Activated T-helper 1 cell treated with anti-CD3 and anti-CD28 coated beads, Interleukin-12 subunit alpha, Interleukin-12 subunit beta, Interleukin-2, Interleukin-4 antibody, amounts not matched to agents 30 ng/mL and 10 ng/mL and 1 ng/mL, durations not matched to agents 14 hours and 24 hours and 36 hours (primary cell): ENCODE measurements around the gene STPG4. TPM values are rescaled to one million over a fixed set of nuclear protein-coding genes. Genes with fewer than 3 reads are reported as not detected.

Source experiments
- DNase-seq: peaks from one replicate; pipeline ENCODE4 v3.0.0; 2021; ENCODE audit warnings: low spot score
- H3K27ac Mint-ChIP-seq: one replicate; pipeline ENCODE4 v1.8.0; 2021; ENCODE audit warnings: mild to moderate bottlenecking, mixed read lengths
- H3K27me3 Mint-ChIP-seq: one replicate; pipeline ENCODE4 v1.8.0; 2022; ENCODE audit warnings: mild to moderate bottlenecking, moderate library complexity, mixed read lengths; ENCODE audit not compliant: insufficient read depth
- H3K36me3 Mint-ChIP-seq: one replicate; pipeline ENCODE4 v1.8.0; 2021; ENCODE audit warnings: low read depth, mixed read lengths
- H3K4me1 Mint-ChIP-seq: one replicate; pipeline ENCODE4 v1.8.0; 2021; ENCODE audit warnings: low read depth, mixed read lengths
- H3K4me3 Mint-ChIP-seq: one replicate; pipeline ENCODE4 v1.8.0; 2021; ENCODE audit warnings: mild to moderate bottlenecking, moderate library complexity, mixed read lengths
- H3K9me3 Mint-ChIP-seq: one replicate; pipeline ENCODE4 v1.8.0; 2021; ENCODE audit warnings: mixed read lengths
- intact Hi-C: fragments of 100-400 bp; cut with micrococcal nuclease; formaldehyde crosslinking; loops from one replicate; pipeline ENCODE4 v1.15.1; 2024
- total RNA-seq: library from RNA; stranded (reverse); gene quantifications from 2 replicates; pipeline ENCODE4 v1.2.3, GENCODE V29; 2022

Gene STPG4
- 0.34 TPM in 1 of 2 replicates, not detected in the other for total RNA-seq

- no peaks in the 10 kb centered on the region for H3K27me3 Mint-ChIP-seq
- H3K36me3 Mint-ChIP-seq = peaks cover 29% of the 10 kb centered on the region
- H3K4me1 Mint-ChIP-seq = peaks cover 14% of the 10 kb centered on the region
- no peak for DNase-seq
- no peak within 1 kb of the TSS for H3K4me3 Mint-ChIP-seq
- peak within 1 kb of the TSS; percentile 13 for H3K27ac Mint-ChIP-seq
- H3K9me3 Mint-ChIP-seq = no peaks in the 10 kb centered on the region
- intact Hi-C loops = no loop called here
These were observed at the start of gene STPG4 for GRCh38 chr2:47155091-47155876. TSS of gene STPG4 (minus strand) at chr2:47155308. CDS start at chr2:47155251, 57 bp downstream.

- Mint-ChIP-seq H3K36me3 (no peaks in the 10 kb centered on the region), H3K27ac (no peak overlapping the region), H3K4me3 (no peak overlapping the region), H3K4me1 (no peaks in the 10 kb centered on the region), H3K9me3 (peaks cover 12% of the 10 kb centered on the region), H3K27me3 (peaks cover 19% of the 10 kb centered on the region)
- intact Hi-C loops = no loop called here
- DNase-seq = no peak
These were observed 49.6 kb upstream of the STPG4 start for GRCh38 chr2:47204691-47205090.

- Mint-ChIP-seq H3K4me3 (no peak overlapping the region), H3K27me3 (peaks cover 15% of the 10 kb centered on the region), H3K9me3 (peaks cover 12% of the 10 kb centered on the region), H3K27ac (no peak overlapping the region), H3K36me3 (no peaks in the 10 kb centered on the region), H3K4me1 (no peaks in the 10 kb centered on the region)
- intact Hi-C loops = no loop called here
- DNase-seq = no peak
These were observed 48.9 kb upstream of the STPG4 start for GRCh38 chr2:47203995-47204394.

- Mint-ChIP-seq H3K27me3 (peaks cover 19% of the 10 kb centered on the region), H3K4me3 (no peak overlapping the region), H3K9me3 (peaks cover 12% of the 10 kb centered on the region), H3K4me1 (no peaks in the 10 kb centered on the region), H3K36me3 (no peaks in the 10 kb centered on the region), H3K27ac (no peak overlapping the region)
- intact Hi-C loops = no loop called here
- DNase-seq = no peak
These were observed 46.1 kb upstream of the STPG4 start for GRCh38 chr2:47201224-47201623.

GRCh38 chr2:47198985-47199451 lies 43.9 kb upstream of the STPG4 start:
- peaks cover 2% of the 10 kb centered on the region for H3K9me3 Mint-ChIP-seq
- H3K36me3 Mint-ChIP-seq = no peaks in the 10 kb centered on the region
- no peak overlapping the region for H3K4me3 Mint-ChIP-seq
- peaks cover 23% of the 10 kb centered on the region for H3K27me3 Mint-ChIP-seq
- H3K27ac Mint-ChIP-seq = no peak overlapping the region
- intact Hi-C loops = no loop called here
- H3K4me1 Mint-ChIP-seq = no peaks in the 10 kb centered on the region
- no peak for DNase-seq

- intact Hi-C loops = no loop called here
- Mint-ChIP-seq H3K27me3 (peaks cover 26% of the 10 kb centered on the region), H3K9me3 (no peaks in the 10 kb centered on the region), H3K4me1 (no peaks in the 10 kb centered on the region), H3K27ac (no peak overlapping the region), H3K36me3 (no peaks in the 10 kb centered on the region), H3K4me3 (no peak overlapping the region)
- DNase-seq = no peak
These were observed 41.4 kb upstream of the STPG4 start for GRCh38 chr2:47196499-47196898.

- Mint-ChIP-seq H3K4me1 (no peaks in the 10 kb centered on the region), H3K4me3 (no peak overlapping the region), H3K9me3 (no peaks in the 10 kb centered on the region), H3K36me3 (no peaks in the 10 kb centered on the region), H3K27ac (no peak overlapping the region), H3K27me3 (peaks cover 26% of the 10 kb centered on the region)
- no peak for DNase-seq
- intact Hi-C loops = no loop called here
These were observed 40.9 kb upstream of the STPG4 start for GRCh38 chr2:47196046-47196445.

GRCh38 chr2:47195148-47195547 lies 40.0 kb upstream of the STPG4 start:
- intact Hi-C loops = no loop called here
- Mint-ChIP-seq H3K4me3 (no peak overlapping the region), H3K27me3 (peaks cover 23% of the 10 kb centered on the region), H3K9me3 (no peaks in the 10 kb centered on the region), H3K4me1 (no peaks in the 10 kb centered on the region), H3K27ac (no peak overlapping the region), H3K36me3 (no peaks in the 10 kb centered on the region)
- DNase-seq = no peak

- intact Hi-C loops = no loop called here
- H3K36me3 Mint-ChIP-seq = no peaks in the 10 kb centered on the region
- H3K9me3 Mint-ChIP-seq = no peaks in the 10 kb centered on the region
- no peak for DNase-seq
- no peaks in the 10 kb centered on the region for H3K4me1 Mint-ChIP-seq
- H3K27ac Mint-ChIP-seq = no peak overlapping the region
- H3K27me3 Mint-ChIP-seq = peaks cover 23% of the 10 kb centered on the region
- no peak overlapping the region for H3K4me3 Mint-ChIP-seq
These were observed 39.3 kb upstream of the STPG4 start for GRCh38 chr2:47194410-47194809.

- H3K9me3 Mint-ChIP-seq = no peaks in the 10 kb centered on the region
- H3K4me3 Mint-ChIP-seq = no peak overlapping the region
- H3K36me3 Mint-ChIP-seq = no peaks in the 10 kb centered on the region
- no peaks in the 10 kb centered on the region for H3K4me1 Mint-ChIP-seq
- intact Hi-C loops = no loop called here
- peaks cover 21% of the 10 kb centered on the region for H3K27me3 Mint-ChIP-seq
- DNase-seq = no peak
- H3K27ac Mint-ChIP-seq = no peak overlapping the region
These were observed 38.5 kb upstream of the STPG4 start for GRCh38 chr2:47193607-47194006.

GRCh38 chr2:47190188-47190881 lies 35.2 kb upstream of the STPG4 start:
- Mint-ChIP-seq H3K9me3 (no peaks in the 10 kb centered on the region), H3K4me3 (no peak overlapping the region), H3K4me1 (no peaks in the 10 kb centered on the region), H3K36me3 (peaks cover 2% of the 10 kb centered on the region), H3K27me3 (peaks cover 18% of the 10 kb centered on the region), H3K27ac (no peak overlapping the region)
- DNase-seq = no peak
- intact Hi-C loops = no loop called here

GRCh38 chr2:47189635-47190034 lies 34.5 kb upstream of the STPG4 start:
- Mint-ChIP-seq H3K4me3 (no peak overlapping the region), H3K27me3 (peaks cover 16% of the 10 kb centered on the region), H3K9me3 (no peaks in the 10 kb centered on the region), H3K27ac (no peak overlapping the region), H3K4me1 (no peaks in the 10 kb centered on the region), H3K36me3 (peaks cover 2% of the 10 kb centered on the region)
- intact Hi-C loops = no loop called here
- DNase-seq = no peak

- intact Hi-C loops = no loop called here
- Mint-ChIP-seq H3K27me3 (peaks cover 10% of the 10 kb centered on the region), H3K36me3 (peaks cover 2% of the 10 kb centered on the region), H3K4me3 (no peak overlapping the region), H3K27ac (no peak overlapping the region), H3K4me1 (no peaks in the 10 kb centered on the region), H3K9me3 (no peaks in the 10 kb centered on the region)
- DNase-seq = no peak
These were observed 32.0 kb upstream of the STPG4 start for GRCh38 chr2:47187069-47187468.
